ENCODE results near the gene RPH3AL.

GRCh38 chr17:280901-281300, 71.7 kb downstream of the RPH3AL start:
- no peak for TF ChIP-seq CTCF (IDR thresholded peaks at IDR 0.05)
- TF ChIP-seq POLR2A (IDR thresholded peaks at IDR 0.05), result no peak

Measured in testis (tissue), 2 donors.